C4-2B (cell line): ENCODE measurements around the gene OLFM2.

Experiments
- H3K27ac ChIP-seq: fragments of 450-650 bp; 2 replicates; pipeline ENCODE4 v1.5.1; 2017
- ZFX ChIP-seq: fragments of 450-650 bp; IDR thresholded peaks from 2 replicates; pipeline ENCODE4 v1.6.1; 2017
- TF ChIP-seq, protein P1 (sequence below): fragments of 450-650 bp; conservative IDR thresholded peaks from 2 replicates; pipeline ENCODE4 v1.5.1; 2017; ENCODE audit warnings: mild to moderate bottlenecking

OLFM2 gene

DNA sequence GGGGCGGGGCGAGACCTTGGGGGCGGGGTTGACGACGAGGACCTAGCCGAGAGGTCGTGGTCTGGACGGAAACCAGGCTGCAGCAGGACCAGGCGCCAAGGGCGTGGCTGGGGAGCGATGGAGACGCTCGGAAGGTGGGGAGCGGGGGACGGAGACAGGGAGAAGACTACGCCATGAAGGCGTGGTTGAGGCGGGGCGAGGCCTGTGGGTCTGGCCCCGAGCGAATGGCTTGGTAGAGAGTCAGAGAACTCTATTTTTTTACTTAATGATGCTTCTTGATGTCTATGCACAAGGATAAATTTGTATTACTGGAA lies 116.8 kb downstream of the OLFM2 start:
- TF ChIP-seq ZFX, result no peak
- TF ChIP-seq, protein P1, sequence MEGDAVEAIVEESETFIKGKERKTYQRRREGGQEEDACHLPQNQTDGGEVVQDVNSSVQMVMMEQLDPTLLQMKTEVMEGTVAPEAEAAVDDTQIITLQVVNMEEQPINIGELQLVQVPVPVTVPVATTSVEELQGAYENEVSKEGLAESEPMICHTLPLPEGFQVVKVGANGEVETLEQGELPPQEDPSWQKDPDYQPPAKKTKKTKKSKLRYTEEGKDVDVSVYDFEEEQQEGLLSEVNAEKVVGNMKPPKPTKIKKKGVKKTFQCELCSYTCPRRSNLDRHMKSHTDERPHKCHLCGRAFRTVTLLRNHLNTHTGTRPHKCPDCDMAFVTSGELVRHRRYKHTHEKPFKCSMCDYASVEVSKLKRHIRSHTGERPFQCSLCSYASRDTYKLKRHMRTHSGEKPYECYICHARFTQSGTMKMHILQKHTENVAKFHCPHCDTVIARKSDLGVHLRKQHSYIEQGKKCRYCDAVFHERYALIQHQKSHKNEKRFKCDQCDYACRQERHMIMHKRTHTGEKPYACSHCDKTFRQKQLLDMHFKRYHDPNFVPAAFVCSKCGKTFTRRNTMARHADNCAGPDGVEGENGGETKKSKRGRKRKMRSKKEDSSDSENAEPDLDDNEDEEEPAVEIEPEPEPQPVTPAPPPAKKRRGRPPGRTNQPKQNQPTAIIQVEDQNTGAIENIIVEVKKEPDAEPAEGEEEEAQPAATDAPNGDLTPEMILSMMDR, result no peak
- H3K27ac ChIP-seq, result peak overlapping the region; percentile 19

DNA sequence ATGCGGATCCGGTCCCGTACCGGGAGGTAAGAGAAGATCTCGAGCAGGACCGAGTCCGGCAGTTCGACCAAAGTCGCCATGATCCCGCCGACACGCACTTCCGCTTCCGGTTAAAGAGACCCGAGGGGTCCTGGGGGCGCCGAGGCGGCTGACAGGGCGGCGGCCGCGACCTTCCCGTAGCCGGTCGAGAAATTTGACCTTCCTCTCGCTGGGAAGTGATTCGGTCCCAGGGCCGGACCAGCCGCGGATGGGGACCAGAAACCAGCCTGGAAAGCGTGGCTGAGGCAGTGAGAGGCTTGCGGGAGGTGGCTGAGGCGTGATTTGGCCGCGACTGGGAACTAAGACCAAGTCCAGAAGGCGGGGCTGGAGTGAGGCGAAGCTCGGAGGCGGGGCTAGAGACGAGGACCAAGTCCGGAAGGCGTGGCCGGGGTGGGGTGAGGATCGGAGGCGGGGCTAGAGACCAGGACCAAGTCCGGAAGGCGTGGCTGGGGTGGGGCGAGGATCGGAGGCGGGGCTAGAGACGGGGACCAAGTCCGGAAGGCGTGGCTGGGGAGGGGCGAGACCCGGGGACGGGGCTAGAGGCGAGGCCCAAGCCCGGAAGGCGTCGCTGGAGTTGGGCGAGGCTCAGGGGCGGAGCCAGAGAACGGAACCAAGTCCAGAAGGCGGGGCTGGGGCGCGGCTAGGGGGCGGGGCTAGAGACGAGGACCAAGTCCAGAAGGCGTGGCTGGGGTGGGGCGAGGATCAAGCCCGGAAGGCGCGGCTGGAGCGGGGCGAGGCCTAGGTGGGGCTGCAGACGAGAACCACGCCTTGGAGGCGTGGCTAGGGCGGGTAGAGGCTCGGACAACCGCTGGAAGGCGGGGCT lies 117.3 kb downstream of the OLFM2 start, which contains the start of gene FBXL12:
TSS of gene FBXL12 (minus strand) at position 346 of the 862 bp plus-strand sequence. CDS start at position 80, 266 bp downstream.
- H3K27ac ChIP-seq, result peak within 1 kb of the TSS; percentile 95
- TF ChIP-seq, protein P1, result no peak
- TF ChIP-seq ZFX, result 0 out of 2 replicates have a peak, but pooled peaks have one; percentile 20

DNA sequence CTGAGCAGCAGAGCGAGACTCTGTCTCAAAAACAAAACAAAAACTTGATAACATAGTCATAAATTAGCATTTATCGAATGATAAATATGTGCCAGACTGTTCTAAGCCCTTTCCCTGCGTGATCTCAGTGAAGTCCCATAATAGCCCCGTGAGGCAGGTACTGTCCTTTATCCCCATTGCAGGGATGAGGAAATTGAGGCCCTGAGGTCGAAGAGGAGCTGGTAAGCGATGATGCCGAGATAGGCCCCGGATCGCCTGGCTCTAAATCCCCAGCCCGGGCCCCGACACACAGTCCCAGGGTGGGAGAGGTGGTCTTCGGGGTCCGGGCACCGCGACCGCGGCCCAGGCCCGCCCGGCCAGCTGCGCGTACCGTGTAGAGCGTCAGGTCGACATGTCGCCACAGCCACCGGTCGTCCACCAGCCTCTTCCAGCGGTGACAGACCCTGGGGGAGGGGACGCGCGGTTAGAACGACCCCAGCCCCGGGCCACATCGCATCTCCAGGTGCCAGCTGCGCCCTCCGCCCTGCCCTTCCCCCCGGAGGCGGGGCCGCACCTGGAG lies 118.1 kb downstream of the OLFM2 start:
- TF ChIP-seq, protein P1, result no peak
- TF ChIP-seq ZFX, result peak; percentile 55; the same call in 1 of the 2 replicates
- H3K27ac ChIP-seq, result peak overlapping the region; percentile 95

DNA sequence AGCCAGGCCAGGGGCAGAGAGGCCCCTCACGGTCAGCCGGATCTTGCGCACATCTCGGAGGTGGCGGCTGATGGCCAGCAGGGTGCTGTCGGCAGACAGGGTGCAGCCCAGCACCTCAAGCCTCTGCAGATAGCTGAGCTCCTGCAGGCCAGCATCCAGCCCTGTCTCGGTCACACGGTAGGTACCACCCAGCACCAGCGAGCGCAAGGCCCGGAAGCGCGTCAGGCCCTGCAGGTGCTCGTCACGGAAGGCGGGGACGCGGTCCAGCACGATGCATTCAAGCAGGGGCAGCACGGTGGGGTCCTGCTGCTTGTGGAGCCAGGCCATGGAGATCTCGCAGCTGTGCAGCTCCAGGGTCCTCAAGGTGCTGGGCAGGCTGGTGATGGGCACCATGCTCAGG lies 125.2 kb downstream of the OLFM2 start:
- no peak overlapping the region for H3K27ac ChIP-seq
- no peak for TF ChIP-seq ZFX
- TF ChIP-seq, protein P1, result no peak

DNA sequence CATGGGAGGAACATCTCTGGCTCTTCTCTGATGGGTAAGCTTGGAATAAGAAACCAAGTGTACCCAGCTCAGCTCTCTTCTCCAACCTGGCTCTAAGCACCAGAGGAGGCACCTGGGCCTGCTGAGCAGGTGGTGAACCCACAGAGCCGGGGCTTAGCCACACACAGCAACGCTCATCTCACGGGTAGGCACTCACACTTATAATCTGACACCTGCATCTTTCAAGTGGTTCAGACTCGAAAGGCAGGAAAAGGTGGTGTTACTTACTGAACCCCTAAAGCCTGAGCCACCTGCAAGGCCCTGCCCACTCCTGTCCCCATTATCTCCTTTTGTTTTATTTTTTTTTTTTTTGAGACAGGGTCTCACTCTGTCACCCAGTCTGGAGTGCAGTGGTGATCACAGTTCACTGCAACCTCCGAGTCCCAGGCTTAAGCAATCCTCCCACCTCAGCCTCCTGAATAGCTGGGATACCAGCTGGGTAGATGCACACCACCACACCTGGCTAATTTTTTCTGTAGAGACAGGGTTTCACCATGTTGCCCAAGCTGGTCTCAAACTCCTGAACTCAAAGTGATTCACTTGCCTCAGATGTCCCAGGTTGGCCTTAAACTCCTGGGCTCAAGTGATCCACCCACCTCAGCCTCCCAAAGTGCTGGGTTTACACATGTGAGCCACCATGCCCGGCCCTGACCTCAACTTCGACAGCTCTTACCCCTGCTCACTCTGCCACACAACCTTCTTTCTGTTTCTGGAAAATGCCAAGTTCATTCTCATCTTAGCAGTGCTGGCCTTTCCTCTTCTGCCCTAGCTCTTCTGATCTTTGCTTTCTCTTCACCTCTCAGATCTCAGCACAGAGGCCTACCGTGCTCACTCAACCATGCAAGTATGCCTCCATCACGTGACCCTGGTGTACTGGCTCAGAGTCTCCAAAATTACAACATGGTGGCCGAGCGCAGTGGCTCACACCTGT lies 127.2 kb downstream of the OLFM2 start:
- H3K27ac ChIP-seq, result no peak overlapping the region
- no peak for TF ChIP-seq ZFX
- TF ChIP-seq, protein P1, result no peak

DNA sequence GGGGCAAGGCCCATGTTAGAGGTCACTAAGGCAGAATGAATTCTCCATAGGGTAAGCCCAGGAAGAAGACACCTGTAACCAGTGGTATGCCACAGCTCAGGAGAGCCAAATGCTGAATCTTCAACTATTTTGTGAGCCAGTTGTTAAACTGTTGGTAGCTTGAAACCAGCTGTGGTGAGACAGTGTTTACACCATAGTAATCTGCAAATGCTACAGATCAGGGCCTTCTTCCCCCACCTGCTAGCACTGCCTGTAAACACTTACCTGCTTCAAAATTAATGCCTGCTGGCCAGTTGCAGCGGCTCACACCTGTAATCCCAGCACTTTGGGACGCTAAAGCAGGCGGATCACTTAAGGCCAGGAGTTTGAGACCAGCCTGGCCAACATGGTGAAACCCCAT lies 129.5 kb downstream of the OLFM2 start:
- H3K27ac ChIP-seq, result no peak overlapping the region
- TF ChIP-seq, protein P1, result no peak
- no peak for TF ChIP-seq ZFX
